IPS-20b (cell line): ENCODE results near the gene ZNF285.
"Not testable (repeated sequence)": the region's sequence is repeated elsewhere in the genome, so short reads cannot be mapped to it uniquely, and the experiment has no call there.

Source experiments
- H3K27ac ChIP-seq: one replicate; pipeline ENCODE4 v1.5.1; 2013; ENCODE audit warnings: low read length
- H3K27me3 ChIP-seq: 2 replicates; pipeline ENCODE4 v1.6.1; 2013; ENCODE audit warnings: mild to moderate bottlenecking, low read length, inconsistent platforms; ENCODE audit not compliant: insufficient read depth
- H3K36me3 ChIP-seq: 2 replicates; pipeline ENCODE4 v1.6.1; 2013; ENCODE audit warnings: low read depth, mild to moderate bottlenecking, inconsistent platforms, low read length, moderate library complexity; ENCODE audit not compliant: insufficient read depth
- H3K4me1 ChIP-seq: 2 replicates; pipeline ENCODE4 v1.6.1; 2013; ENCODE audit warnings: mild to moderate bottlenecking, control low read depth, inconsistent platforms, low read length, moderate library complexity; ENCODE audit not compliant: insufficient read depth
- H3K4me3 ChIP-seq: 2 replicates; pipeline ENCODE4 v1.5.1; 2013; ENCODE audit warnings: mild to moderate bottlenecking, low read length, inconsistent platforms
- H3K9ac ChIP-seq: 2 replicates; pipeline ENCODE4 v1.6.1; 2013; ENCODE audit warnings: low read depth, mild to moderate bottlenecking, inconsistent platforms, low read length, moderate library complexity
- H3K9me3 ChIP-seq: 2 replicates; pipeline ENCODE4 v1.6.1; 2013; ENCODE audit warnings: mild to moderate bottlenecking, low read depth, low read length, inconsistent platforms; ENCODE audit not compliant: insufficient read depth

The ZNF285 gene

GRCh38 chr19:44346556-44346955 is 54.9 kb downstream of the ZNF285 start:
- H3K9me3 ChIP-seq: peaks cover 94% of the 10 kb centered on the region

GRCh38 chr19:44345959-44346358 is 55.4 kb downstream of the ZNF285 start:
- peaks cover 98% of the 10 kb centered on the region for H3K9me3 ChIP-seq
- H3K36me3 ChIP-seq: peaks cover 5% of the 10 kb centered on the region; the same call in 1 of the 2 replicates
- H3K4me3 ChIP-seq: no peak overlapping the region
- H3K4me1 ChIP-seq: no peaks in the 10 kb centered on the region
- no peak overlapping the region for H3K9ac ChIP-seq
- H3K27ac ChIP-seq: no peak overlapping the region
- no peaks in the 10 kb centered on the region for H3K27me3 ChIP-seq

More at GRCh38 chr19:44346556-44346955, 54.9 kb downstream of the ZNF285 start:
- no peak overlapping the region for H3K4me3 ChIP-seq
- H3K27ac ChIP-seq: no peak overlapping the region
- H3K9ac ChIP-seq: no peak overlapping the region
- H3K27me3 ChIP-seq: no peaks in the 10 kb centered on the region
- H3K4me1 ChIP-seq: no peaks in the 10 kb centered on the region
- peaks cover 2% of the 10 kb centered on the region; the same call in 1 of the 2 replicates for H3K36me3 ChIP-seq

- Histone ChIP-seq H3K36me3 (peaks cover 16% of the 10 kb centered on the region), H3K4me3 (no peak overlapping the region), H3K27me3 (no peaks in the 10 kb centered on the region), H3K27ac (no peak overlapping the region), H3K9me3 (peaks cover 97% of the 10 kb centered on the region), H3K4me1 (no peaks in the 10 kb centered on the region), H3K9ac (no peak overlapping the region)
Measured at GRCh38 chr19:44344255-44344654, 57.2 kb downstream of the ZNF285 start.

GRCh38 chr19:44341794-44342193 is 59.6 kb downstream of the ZNF285 start:
- H3K9me3 ChIP-seq: peaks cover 92% of the 10 kb centered on the region
- no peak overlapping the region for H3K9ac ChIP-seq
- H3K27me3 ChIP-seq: no peaks in the 10 kb centered on the region
- no peak overlapping the region for H3K4me3 ChIP-seq
- no peak overlapping the region for H3K27ac ChIP-seq
- H3K4me1 ChIP-seq: no peaks in the 10 kb centered on the region
- H3K36me3 ChIP-seq: peaks cover 24% of the 10 kb centered on the region

GRCh38 chr19:44334639-44335038 is 66.8 kb downstream of the ZNF285 start:
- H3K9ac ChIP-seq, H3K27me3 ChIP-seq, H3K4me1 ChIP-seq, H3K27ac ChIP-seq, H3K4me3 ChIP-seq: not testable (repeated sequence)
- Histone ChIP-seq H3K9me3 (peaks cover 95% of the 10 kb centered on the region), H3K36me3 (peaks cover 52% of the 10 kb centered on the region)
